GM18909 (cell line): Measurements from ENCODE around the gene SOX2.
"Not testable (repeated sequence)": the region's sequence is repeated elsewhere in the genome, so short reads cannot be mapped to it uniquely, and the experiment has no call there.

ENCODE experiments used
- ATAC-seq: cut with Tn5 transposase; IDR thresholded peaks from one replicate; pipeline ENCODE4 v1.9.1; 2021; ENCODE audit warnings: mild to moderate bottlenecking; ENCODE audit not compliant: unreplicated experiment, poor library complexity

SOX2 gene

DNA sequence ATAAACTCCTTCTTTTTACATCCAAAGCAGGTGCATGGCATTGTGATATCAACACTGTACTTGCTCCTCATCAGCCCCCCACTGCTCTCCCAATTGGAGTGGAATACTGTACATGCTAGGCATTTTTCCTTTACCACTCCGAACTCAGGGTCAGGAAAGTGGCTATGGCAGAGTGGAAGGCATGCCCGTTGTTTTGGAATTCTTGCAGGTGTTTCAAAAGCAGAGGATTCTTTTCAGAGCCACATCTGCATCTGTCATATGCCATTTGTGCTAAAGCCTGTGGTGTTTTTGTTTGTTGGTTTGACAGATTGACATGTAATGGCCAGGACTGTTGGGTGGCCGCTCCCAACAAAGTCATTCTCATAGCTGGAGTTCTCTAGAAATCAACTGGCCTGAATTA lies 41.7 kb downstream of the SOX2 start:
- no peak for ATAC-seq

GRCh38 chr3:181755959-181756358 lies 44.2 kb downstream of the SOX2 start:
- no peak for ATAC-seq

- ATAC-seq = no peak
Observed at GRCh38 chr3:181756645-181757297, 45.0 kb downstream of the SOX2 start.

DNA sequence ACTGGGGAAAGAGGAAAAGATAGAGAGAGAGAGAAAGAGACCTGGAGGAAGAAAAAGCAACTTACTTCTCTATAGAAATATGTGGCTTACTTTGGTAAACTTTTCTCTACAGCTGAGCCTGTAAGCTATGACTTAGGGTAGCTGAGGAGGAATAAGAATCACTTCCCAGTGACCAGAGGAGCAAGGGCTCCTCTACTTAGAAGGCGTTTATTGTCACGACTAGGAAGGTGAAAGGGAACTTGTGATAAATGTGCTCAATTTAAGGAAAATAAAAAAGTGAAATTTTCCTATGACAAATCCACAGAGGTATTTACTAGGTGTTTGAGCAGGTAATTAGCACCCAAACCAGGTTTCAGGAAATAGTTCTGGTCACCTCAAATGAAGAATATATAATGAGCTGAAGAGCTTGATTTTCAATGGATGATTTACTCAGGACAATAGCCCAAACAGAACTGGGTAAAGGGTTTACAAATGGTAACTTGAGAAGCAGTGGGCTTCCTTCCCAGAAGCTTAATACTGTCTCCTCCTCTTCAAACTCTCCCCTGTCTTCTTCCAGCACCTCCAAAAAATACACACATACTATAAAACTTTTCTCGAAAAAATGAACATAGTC lies 46.1 kb downstream of the SOX2 start:
- no peak for ATAC-seq

- no peak for ATAC-seq
Observed at GRCh38 chr3:181761906-181762305, 50.2 kb downstream of the SOX2 start.

- ATAC-seq = not testable (repeated sequence)
Observed at GRCh38 chr3:181764033-181764432, 52.3 kb downstream of the SOX2 start.
